ENCODE data around the gene ZFAND3. TPM values are rescaled to one million over a fixed set of nuclear protein-coding genes. Genes with fewer than 3 reads are reported as not detected.

Gene ZFAND3
- total and polyA plus RNA-seq, 2 experiments from 2014 or later: 36.5 to 50.0 TPM

DNA sequence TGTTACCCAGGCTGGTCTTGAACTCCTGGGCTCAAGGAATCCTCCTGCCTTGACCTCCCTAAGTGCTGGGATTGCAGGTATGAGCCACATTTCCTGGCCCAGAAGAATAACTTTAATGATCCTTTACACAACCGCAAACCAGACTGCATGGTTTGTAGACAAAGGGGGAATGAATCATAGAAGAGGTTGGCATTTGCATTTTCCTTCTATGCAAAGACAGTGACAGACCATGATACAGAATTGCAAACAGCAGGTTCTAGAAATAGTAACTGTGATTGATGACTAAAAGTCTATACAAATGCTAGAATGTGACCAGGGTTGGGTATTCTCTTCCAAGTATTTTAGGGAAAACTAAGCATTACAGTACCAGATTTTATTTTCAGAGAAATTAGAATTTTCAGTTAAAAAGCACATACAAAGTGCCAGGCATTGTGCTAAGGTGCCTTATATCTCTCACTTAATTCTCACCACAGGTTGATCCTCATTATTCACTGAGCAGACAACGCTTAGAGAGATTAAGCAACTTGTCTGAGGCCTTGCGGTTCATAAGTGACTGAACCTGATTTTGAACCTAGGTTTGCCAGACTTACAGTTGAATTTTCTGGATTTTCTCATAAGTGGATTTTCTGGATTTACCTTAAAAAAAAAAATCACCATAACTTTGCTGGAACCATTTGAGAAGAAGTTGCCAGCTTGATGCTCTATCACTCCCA, 146.6 kb downstream of the ZFAND3 start:
- H3K27ac ChIP-seq: no peak overlapping the region
- 90% methylated on average over 3 of the region's 3 CpGs for WGBS (ENCODE audit: low lambda C conversion rate, missing lambda C conversion rate)
- H3K9me2 ChIP-seq (replicated peaks; ENCODE audit: insufficient read depth): no peaks in the 10 kb centered on the region
- H3K4me3 ChIP-seq: no peak overlapping the region
- H3K27me3 ChIP-seq: no peaks in the 10 kb centered on the region
- H3K4me1 ChIP-seq (ENCODE audit: insufficient read depth): no peaks in the 10 kb centered on the region
- no peak overlapping the region for H2AFZ ChIP-seq
- no peak for DNase-seq (ENCODE audit: low spot score)
- H3K79me2 ChIP-seq: peaks cover 98% of the 10 kb centered on the region
- no peaks in the 10 kb centered on the region for H3K36me3 ChIP-seq (replicated peaks; ENCODE audit: insufficient read depth, low read depth)
- no peak overlapping the region for H3K4me2 ChIP-seq
- no peaks in the 10 kb centered on the region for H3K9me3 ChIP-seq (ENCODE audit: low read depth)
- H4K20me1 ChIP-seq (ENCODE audit: insufficient read depth, poor library complexity, severe bottlenecking): peaks cover 50% of the 10 kb centered on the region
- TF ChIP-seq, protein P1, sequence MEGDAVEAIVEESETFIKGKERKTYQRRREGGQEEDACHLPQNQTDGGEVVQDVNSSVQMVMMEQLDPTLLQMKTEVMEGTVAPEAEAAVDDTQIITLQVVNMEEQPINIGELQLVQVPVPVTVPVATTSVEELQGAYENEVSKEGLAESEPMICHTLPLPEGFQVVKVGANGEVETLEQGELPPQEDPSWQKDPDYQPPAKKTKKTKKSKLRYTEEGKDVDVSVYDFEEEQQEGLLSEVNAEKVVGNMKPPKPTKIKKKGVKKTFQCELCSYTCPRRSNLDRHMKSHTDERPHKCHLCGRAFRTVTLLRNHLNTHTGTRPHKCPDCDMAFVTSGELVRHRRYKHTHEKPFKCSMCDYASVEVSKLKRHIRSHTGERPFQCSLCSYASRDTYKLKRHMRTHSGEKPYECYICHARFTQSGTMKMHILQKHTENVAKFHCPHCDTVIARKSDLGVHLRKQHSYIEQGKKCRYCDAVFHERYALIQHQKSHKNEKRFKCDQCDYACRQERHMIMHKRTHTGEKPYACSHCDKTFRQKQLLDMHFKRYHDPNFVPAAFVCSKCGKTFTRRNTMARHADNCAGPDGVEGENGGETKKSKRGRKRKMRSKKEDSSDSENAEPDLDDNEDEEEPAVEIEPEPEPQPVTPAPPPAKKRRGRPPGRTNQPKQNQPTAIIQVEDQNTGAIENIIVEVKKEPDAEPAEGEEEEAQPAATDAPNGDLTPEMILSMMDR (IDR thresholded peaks at IDR 0.05; ENCODE audit: poor library complexity): no peak
- TF ChIP-seq EZH2phosphoT487 (IDR thresholded peaks at IDR 0.05; ENCODE audit: low read depth, severe bottlenecking, unreplicated experiment) (no peak), EZH2 (IDR thresholded peaks at IDR 0.05; ENCODE audit: borderline replicate concordance) (no peak)

DNA sequence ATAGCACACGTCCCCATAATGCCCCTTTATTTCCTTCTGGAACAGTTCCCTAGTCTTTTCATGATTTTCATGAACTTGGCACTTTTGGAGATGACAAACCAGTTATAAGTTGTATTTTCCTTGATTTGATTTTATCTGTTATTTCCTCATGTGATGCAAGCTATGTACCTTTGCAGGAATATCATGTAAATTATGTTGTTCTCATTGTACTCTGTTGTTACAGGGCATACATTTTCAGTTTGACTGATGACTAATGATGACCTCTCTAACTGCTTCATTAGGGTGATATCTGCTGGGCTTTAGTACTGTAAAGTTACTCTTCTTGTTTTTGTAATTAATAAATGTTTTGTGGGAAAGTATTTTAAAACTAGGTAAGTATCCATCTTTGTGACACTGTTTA, 147.3 kb downstream of the ZFAND3 start:
- peaks cover 98% of the 10 kb centered on the region for H3K79me2 ChIP-seq
- H2AFZ ChIP-seq: no peak overlapping the region
- H3K9me2 ChIP-seq (replicated peaks; ENCODE audit: insufficient read depth): no peaks in the 10 kb centered on the region
- no peaks in the 10 kb centered on the region for H3K27me3 ChIP-seq
- no peak overlapping the region for H3K4me3 ChIP-seq
- no peak overlapping the region for H3K27ac ChIP-seq
- H3K4me2 ChIP-seq: no peak overlapping the region
- TF ChIP-seq EZH2 (IDR thresholded peaks at IDR 0.05; ENCODE audit: borderline replicate concordance) (no peak), EZH2phosphoT487 (IDR thresholded peaks at IDR 0.05; ENCODE audit: low read depth, severe bottlenecking, unreplicated experiment) (no peak)
- TF ChIP-seq, protein P1 (IDR thresholded peaks at IDR 0.05; ENCODE audit: poor library complexity): no peak
- peaks cover 52% of the 10 kb centered on the region for H4K20me1 ChIP-seq (ENCODE audit: insufficient read depth, poor library complexity, severe bottlenecking)
- no peaks in the 10 kb centered on the region for H3K36me3 ChIP-seq (replicated peaks; ENCODE audit: insufficient read depth, low read depth)
- no peak for DNase-seq (ENCODE audit: low spot score)
- H3K4me1 ChIP-seq (ENCODE audit: insufficient read depth): no peaks in the 10 kb centered on the region
- no peaks in the 10 kb centered on the region for H3K9me3 ChIP-seq (ENCODE audit: low read depth)
- WGBS (ENCODE audit: low lambda C conversion rate, missing lambda C conversion rate): 93% methylated on average over 1 of the region's 1 CpG

DNA sequence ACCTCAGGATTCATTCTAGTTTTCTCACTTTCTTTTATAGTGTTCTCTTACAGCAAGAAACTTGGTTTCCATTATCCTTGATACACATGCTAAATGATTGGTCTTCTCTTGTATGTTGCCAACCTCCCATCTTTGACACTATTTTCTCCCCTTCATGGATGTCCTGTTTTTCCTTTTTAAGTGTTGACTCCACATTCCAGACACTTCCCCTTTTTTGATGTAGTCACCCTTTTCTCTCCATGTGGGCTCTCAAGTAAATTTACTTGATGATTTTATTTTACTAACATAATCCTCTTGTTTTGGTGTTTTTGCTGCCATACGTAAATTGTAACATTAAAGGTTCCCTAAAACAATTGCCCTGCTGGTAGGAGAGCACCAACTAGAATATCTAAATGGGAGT, 148.1 kb downstream of the ZFAND3 start:
- Histone ChIP-seq H3K79me2 (peaks cover 98% of the 10 kb centered on the region), H3K4me2 (no peak overlapping the region), H2AFZ (no peak overlapping the region), H3K4me3 (no peak overlapping the region), H3K36me3 (replicated peaks; ENCODE audit: insufficient read depth, low read depth) (no peaks in the 10 kb centered on the region), H3K27ac (no peak overlapping the region), H3K4me1 (ENCODE audit: insufficient read depth) (no peaks in the 10 kb centered on the region), H3K9me2 (replicated peaks; ENCODE audit: insufficient read depth) (no peaks in the 10 kb centered on the region), H4K20me1 (ENCODE audit: insufficient read depth, poor library complexity, severe bottlenecking) (peaks cover 56% of the 10 kb centered on the region), H3K27me3 (no peaks in the 10 kb centered on the region), H3K9me3 (ENCODE audit: low read depth) (no peaks in the 10 kb centered on the region)
- 92% methylated on average over 1 of the region's 1 CpG for WGBS (ENCODE audit: low lambda C conversion rate, missing lambda C conversion rate)
- TF ChIP-seq EZH2phosphoT487 (IDR thresholded peaks at IDR 0.05; ENCODE audit: low read depth, severe bottlenecking, unreplicated experiment) (no peak), EZH2 (IDR thresholded peaks at IDR 0.05; ENCODE audit: borderline replicate concordance) (no peak)
- TF ChIP-seq, protein P1 (IDR thresholded peaks at IDR 0.05; ENCODE audit: poor library complexity): no peak
- DNase-seq (ENCODE audit: low spot score): no peak

Data from hepatocyte (in vitro differentiated cells).